ENCODE results near the gene LTBP4. TPM values are rescaled to one million over a fixed set of nuclear protein-coding genes. Genes with fewer than 3 reads are reported as not detected.

LTBP4 gene
- total RNA-seq, 1 donor: 16.6 TPM

DNA sequence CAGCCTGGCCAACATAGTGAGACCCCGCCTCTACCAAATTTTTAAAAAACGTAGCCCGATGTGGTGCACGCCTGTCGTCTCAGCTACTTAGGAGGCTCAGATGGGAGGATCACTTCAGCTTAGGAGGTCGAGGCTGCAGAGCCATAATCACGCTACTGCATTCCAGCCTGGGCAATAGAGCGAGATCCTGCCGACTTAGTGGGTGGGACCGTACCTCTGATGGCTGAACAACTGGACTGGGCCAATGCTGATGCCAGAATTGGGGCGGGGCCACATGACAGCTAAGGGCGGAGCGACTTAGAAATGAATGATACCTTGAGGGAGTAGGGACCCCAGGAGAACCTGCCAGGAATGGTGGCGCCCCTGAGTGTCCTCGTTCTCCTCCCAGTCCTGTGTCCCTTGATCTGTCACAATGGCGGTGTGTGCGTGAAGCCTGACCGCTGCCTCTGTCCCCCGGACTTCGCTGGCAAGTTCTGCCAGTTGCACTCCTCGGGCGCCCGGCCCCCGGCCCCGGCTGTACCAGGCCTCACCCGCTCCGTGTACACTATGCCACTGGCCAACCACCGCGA, 3.6 kb downstream of the LTBP4 start:
- Histone ChIP-seq H3K27me3 (ENCODE audit: insufficient read depth, low read length) (peaks cover 10% of the 10 kb centered on the region), H3K79me2 (ENCODE audit: insufficient read depth, low read length) (no peaks in the 10 kb centered on the region), H3K4me3 (ENCODE audit: insufficient read depth, low read length) (peak overlapping the region; percentile 71), H3K9me3 (ENCODE audit: low read depth, low read length) (no peaks in the 10 kb centered on the region), H3K4me1 (ENCODE audit: insufficient read depth, low read length) (peaks cover 32% of the 10 kb centered on the region), H3K36me3 (ENCODE audit: insufficient read depth, low read length) (no peaks in the 10 kb centered on the region), H4K20me1 (ENCODE audit: insufficient read depth, low read length) (no peaks in the 10 kb centered on the region), H3K27ac (ENCODE audit: low read depth, low read length) (no peak overlapping the region), H2AFZ (ENCODE audit: low read length) (peak overlapping the region; percentile 84), H3K4me2 (ENCODE audit: insufficient read depth, low read length) (peak overlapping the region; percentile 84)
- DNase-seq (ENCODE audit: insufficient read length, low spot score, missing footprints): peak; percentile 68
- TF ChIP-seq, protein P1, sequence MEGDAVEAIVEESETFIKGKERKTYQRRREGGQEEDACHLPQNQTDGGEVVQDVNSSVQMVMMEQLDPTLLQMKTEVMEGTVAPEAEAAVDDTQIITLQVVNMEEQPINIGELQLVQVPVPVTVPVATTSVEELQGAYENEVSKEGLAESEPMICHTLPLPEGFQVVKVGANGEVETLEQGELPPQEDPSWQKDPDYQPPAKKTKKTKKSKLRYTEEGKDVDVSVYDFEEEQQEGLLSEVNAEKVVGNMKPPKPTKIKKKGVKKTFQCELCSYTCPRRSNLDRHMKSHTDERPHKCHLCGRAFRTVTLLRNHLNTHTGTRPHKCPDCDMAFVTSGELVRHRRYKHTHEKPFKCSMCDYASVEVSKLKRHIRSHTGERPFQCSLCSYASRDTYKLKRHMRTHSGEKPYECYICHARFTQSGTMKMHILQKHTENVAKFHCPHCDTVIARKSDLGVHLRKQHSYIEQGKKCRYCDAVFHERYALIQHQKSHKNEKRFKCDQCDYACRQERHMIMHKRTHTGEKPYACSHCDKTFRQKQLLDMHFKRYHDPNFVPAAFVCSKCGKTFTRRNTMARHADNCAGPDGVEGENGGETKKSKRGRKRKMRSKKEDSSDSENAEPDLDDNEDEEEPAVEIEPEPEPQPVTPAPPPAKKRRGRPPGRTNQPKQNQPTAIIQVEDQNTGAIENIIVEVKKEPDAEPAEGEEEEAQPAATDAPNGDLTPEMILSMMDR (IDR thresholded peaks at IDR 0.05; ENCODE audit: extremely low read depth, low read depth, low read length): no peak

DNA sequence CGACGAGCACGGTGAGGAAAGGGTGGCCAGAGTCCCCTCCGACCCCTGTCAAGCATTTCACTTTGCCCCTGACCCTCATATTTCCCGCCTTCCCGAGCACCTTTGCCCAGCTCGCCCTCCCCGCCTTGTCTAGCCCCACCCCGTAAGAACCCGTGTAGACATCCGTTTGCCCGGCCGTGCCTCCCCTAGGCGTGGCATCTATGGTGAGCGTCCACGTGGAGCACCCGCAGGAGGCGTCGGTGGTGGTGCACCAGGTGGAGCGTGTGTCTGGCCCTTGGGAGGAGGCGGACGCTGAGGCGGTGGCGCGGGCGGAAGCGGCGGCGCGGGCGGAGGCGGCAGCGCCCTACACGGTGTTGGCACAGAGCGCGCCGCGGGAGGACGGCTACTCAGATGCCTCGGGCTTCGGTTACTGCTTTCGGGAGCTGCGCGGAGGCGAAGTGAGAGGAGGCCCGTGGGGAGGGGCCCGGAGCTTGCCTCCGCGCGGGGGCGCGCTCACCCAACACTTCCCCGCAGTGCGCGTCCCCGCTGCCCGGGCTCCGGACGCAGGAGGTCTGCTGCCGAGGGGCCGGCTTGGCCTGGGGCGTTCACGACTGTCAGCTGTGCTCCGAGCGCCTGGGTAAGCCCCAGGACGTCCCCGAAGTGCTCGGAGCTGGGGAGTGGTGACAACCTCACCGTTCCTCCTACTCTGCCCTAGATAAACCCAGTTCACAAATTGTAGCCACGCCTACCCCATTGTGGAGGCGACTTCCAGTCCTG, 4.2 kb downstream of the LTBP4 start:
- Histone ChIP-seq H2AFZ (ENCODE audit: low read length) (peak overlapping the region; percentile 84), H3K79me2 (ENCODE audit: insufficient read depth, low read length) (no peaks in the 10 kb centered on the region), H3K27me3 (ENCODE audit: insufficient read depth, low read length) (peaks cover 5% of the 10 kb centered on the region), H3K9me3 (ENCODE audit: low read depth, low read length) (no peaks in the 10 kb centered on the region), H4K20me1 (ENCODE audit: insufficient read depth, low read length) (no peaks in the 10 kb centered on the region), H3K4me2 (ENCODE audit: insufficient read depth, low read length) (peak overlapping the region; percentile 84), H3K4me3 (ENCODE audit: insufficient read depth, low read length) (peak overlapping the region; percentile 71), H3K36me3 (ENCODE audit: insufficient read depth, low read length) (no peaks in the 10 kb centered on the region), H3K4me1 (ENCODE audit: insufficient read depth, low read length) (peaks cover 36% of the 10 kb centered on the region), H3K27ac (ENCODE audit: low read depth, low read length) (no peak overlapping the region)
- TF ChIP-seq, protein P1 (IDR thresholded peaks at IDR 0.05; ENCODE audit: extremely low read depth, low read depth, low read length): no peak
- peak; percentile 97 for DNase-seq (ENCODE audit: insufficient read length, low spot score, missing footprints)

DNA sequence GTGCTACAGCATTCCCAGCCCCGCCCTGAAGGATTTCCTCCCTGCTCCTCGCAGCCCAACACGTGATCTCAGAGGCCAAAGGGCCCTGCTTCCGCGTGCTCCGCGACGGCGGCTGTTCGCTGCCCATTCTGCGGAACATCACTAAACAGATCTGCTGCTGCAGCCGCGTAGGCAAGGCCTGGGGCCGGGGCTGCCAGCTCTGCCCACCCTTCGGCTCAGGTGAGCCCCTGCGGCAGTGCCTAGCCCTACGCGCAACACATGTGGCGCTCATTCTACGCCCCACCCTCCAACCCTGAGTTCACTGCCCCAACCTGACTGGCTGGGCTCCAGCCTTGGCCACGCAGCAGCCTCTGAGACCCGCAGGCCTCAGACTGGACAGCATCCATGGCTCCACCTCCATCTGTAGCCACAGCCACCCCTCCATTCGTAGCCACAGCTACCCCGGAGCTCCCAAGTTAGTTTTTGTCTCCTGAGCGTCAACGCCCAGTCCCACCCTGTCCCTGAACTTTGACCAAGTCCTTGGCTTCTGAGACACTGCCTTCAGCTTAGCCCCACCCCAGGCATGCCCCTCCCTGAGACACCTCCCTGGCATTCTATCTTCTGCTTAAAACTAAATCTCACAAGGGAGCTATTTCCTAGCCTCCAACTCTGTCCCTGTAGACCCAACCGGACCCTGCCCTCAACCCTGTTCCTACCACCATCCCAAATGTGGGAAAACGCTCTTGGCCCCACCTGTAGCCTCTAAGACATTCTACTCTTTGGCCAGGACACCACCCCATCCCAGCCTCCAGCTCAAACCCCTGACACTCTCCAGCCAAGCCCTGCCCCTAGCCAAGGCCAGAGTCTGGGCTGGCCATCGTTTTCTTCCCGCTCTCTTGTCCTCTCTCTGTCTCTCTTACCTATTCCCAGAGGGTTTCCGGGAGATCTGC, 6.4 kb downstream of the LTBP4 start:
- Histone ChIP-seq H3K79me2 (ENCODE audit: insufficient read depth, low read length) (no peaks in the 10 kb centered on the region), H3K4me1 (ENCODE audit: insufficient read depth, low read length) (peaks cover 30% of the 10 kb centered on the region), H3K36me3 (ENCODE audit: insufficient read depth, low read length) (no peaks in the 10 kb centered on the region), H3K4me3 (ENCODE audit: insufficient read depth, low read length) (no peak overlapping the region), H3K27me3 (ENCODE audit: insufficient read depth, low read length) (no peaks in the 10 kb centered on the region), H2AFZ (ENCODE audit: low read length) (no peak overlapping the region), H3K4me2 (ENCODE audit: insufficient read depth, low read length) (no peak overlapping the region), H4K20me1 (ENCODE audit: insufficient read depth, low read length) (no peaks in the 10 kb centered on the region), H3K9me3 (ENCODE audit: low read depth, low read length) (no peaks in the 10 kb centered on the region), H3K27ac (ENCODE audit: low read depth, low read length) (no peak overlapping the region)
- TF ChIP-seq, protein P1 (IDR thresholded peaks at IDR 0.05; ENCODE audit: extremely low read depth, low read depth, low read length): no peak
- DNase-seq (ENCODE audit: insufficient read length, low spot score, missing footprints): peak; percentile 87

Data from osteoblast (primary cell).